Measurements from ENCODE around the gene FRMD6.

The FRMD6 gene

DNA sequence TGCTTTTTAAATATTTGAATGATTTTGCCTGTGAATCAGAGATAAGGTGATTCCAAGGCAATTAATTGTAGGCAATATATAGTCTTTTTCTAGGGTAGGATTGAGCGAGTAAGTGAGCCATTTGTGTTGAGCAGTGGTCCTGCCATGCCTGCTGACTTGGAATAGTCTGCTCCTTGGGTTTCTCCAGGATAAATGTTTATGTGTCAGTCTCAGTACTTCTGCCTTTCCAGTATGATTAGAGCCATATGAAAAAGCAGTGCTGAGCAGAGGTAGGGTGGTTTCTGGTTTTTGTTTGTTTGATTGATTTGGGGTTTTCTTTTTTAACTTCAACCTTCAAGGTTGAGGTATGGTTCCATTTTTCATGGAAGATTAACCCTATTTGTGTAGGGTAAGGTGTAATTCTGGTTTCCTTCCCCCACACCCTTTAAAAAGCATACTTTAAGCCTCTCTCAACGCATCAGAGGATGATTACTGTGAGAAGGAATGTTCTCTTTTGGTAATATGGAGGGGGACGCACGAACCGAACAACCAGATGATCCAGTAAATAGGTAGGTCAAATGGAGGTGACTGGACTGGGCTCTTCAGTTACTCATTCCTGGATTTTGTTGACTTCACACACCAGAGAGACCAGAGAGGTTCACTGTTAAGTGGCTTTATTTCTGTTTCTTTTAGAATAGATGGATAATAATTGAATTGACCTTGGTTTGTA is 22.7 kb downstream of the FRMD6 start:
- DNase-seq = no peak

DNA sequence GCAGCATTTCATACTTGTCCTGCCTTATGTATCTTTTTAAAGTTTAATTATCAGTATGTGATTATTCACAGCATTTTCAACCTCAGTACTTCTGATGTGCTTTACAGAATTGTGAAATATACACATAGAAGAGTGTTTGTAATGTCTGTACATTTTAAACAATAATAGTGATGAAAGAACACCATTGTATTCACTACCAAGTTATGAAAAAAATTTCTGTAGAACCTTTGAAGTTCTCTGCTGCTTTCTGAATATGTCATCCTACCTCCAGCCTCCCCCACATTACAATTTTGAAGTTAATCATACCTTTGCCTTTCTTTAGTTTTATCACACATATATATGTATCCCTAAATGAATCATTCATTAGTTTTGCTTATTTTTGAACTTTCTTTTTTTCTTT is 24.8 kb downstream of the FRMD6 start:
- no peak for DNase-seq

GRCh38 chr14:51677266-51677665 is 25.6 kb downstream of the FRMD6 start:
- DNase-seq = no peak

DNA sequence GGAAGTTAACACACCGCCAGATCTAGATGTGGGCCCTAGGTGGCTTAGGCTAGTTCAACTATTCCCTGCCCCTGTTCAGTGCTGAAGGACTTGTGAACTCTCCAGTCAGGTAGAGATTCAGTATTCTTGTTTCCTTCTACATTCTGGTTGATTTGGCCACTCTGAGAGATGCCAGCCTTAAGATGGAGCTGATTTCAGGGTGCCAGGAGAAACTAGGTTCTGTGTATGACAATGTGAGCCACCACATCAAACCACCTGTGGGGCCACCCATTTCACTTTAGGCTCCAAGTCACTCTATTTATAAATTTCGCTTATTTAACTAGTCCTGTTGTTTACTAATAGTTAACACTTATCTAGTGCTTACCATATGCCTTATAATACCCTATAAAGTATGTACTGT is 26.0 kb downstream of the FRMD6 start:
- no peak for DNase-seq

- no peak for DNase-seq
Measured at GRCh38 chr14:51680031-51680430, 28.3 kb downstream of the FRMD6 start.

DNA sequence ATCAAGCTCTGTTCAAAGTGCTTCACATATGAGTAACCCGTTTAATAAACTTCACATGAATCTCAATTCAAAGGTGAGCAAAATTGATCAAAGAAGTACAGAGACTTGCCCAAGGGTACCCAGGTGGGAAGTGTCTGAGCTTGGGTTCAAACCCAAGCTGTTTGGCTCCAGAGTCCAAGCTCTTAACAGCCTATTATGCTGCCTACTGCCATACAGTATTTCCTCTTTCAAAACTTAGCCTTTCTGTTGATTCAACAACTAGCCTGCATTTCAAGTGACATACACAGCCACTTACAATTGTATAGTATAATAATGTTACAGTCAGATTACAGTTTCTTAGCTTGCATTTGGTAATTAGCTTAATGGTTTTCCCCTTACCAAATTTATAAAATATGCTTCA is 29.7 kb downstream of the FRMD6 start:
- no peak for DNase-seq

DNA sequence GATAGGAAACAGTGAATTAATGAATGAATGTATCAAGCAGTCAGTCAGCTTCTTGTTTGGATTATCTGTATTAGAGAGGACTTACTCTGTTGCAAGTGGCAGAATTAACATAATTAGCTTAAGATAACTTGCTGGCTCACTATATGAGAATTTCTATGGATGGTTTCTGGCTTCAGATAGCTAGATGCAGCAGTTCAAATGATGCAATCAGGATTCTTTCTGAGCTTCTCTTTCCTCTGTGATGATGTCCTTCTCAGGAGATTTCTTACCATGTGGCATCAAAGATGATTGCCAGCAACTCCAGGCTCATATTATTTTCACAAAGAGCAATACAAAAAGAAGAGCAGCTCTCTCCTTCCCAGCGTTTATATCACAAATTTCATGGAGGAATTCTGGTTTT is 30.7 kb downstream of the FRMD6 start:
- DNase-seq = no peak

DNA sequence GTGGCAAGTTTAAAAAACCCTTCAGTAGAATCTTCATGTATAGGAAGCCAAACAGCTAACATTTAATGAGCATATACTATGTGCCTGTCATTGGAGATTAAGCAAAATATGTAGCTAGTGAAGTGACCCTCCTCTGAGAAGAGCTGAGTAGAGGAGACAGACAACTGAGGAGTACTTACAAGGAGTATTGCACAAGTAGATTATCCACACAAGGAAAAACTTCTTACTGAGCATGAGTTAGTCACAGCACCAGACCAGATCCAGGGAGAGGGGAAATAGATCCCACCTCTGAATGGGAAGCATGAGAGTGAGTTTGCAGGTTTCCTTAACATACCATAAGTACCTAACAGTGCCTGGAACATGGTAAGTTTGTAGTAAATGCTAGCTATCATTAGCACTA is 33.0 kb downstream of the FRMD6 start:
- DNase-seq = no peak

DNA sequence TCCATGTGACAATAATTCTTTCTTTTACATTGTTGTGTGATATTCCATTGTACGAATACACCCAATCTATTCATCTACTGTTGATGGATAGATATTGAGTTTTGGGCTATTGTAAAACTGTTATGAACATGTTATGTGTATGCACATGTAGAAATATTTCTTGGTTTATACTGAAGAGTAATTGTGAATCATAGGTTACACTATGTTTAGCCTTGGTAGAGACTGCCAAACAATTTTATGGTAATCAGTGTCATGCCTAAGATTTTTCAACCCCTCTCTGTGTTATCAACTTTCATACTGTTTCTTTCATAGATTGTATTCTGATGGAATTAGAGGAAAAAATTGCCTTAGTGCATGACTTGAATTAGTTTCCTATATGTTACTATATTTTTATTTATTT is 39.5 kb downstream of the FRMD6 start:
- no peak for DNase-seq

DNA sequence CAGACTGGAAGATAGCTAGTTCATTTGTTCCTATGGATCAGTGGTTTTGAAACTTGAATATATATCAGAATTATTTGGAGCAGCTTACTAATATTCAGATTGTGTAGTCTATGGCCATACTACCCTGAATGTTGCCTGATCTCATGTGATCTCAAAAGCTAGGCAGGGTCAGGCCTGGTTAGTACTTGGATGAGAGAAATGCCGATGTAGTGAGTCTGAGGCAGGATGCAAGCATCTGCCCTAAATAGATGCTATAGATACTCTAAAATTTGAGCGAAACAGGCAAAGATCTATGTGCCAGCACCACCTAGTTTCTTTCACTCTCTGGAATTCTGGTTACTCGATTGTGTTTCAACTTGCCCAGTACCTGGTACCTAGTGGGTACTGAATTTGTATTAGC is 40.9 kb downstream of the FRMD6 start:
- DNase-seq = no peak

GRCh38 chr14:51697848-51698247 is 46.1 kb downstream of the FRMD6 start:
- DNase-seq = no peak

- no peak for DNase-seq
Measured at GRCh38 chr14:51701951-51702350, 50.2 kb downstream of the FRMD6 start.

DNA sequence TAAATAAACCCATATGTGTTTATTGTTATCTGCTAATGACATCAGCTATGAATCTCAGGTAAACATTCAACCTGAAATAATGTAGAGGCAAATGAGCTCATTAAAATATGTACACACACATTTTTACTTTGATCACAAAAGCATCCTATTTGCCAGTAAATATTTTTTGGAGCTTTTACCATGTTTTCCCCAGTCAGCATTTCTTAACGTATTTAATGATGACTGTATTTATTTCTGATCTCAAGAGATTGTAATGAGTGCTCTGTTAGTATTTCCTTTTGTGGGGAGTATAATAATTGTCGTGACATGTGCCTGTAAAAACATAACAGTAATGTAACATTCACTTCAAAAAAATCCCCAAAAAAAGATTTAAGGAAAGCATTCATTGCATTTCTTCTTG is 52.1 kb downstream of the FRMD6 start:
- no peak for DNase-seq

DNA sequence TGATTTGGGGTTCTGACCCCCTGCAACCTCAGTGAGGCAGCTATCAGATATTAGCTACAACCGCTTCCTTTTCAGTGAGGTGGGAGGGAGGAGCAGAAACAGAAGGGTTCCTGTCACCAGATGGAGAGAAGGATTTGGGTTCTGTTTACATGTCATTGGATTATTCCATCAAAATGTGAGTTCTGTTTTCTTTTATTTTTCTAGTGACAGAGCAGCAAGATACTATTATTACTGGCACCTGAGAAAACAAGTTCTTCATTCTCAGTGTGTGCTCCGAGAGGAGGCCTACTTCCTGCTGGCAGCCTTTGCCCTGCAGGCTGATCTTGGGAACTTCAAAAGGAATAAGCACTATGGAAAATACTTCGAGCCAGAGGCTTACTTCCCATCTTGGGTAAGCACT is 52.8 kb downstream of the FRMD6 start:
- DNase-seq = no peak

DNA sequence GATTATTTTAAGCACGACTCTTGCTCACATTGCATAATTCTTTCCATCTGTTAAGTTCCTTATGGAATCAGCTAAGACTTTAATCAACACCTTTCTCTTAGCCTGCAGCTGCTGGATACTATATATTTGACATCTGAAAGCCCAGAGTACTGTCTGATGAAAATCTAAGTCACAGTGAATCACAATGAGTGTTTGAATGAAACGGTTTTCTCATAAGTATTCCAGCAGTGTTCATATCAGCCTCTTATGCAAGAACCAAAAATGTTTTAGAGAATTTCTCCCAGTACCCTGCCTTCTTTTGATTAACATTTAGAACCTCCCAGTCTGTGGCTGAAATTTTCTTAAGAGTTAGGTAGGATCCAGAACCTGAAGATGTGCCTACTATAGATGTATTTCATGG is 55.6 kb downstream of the FRMD6 start:
- no peak for DNase-seq

DNA sequence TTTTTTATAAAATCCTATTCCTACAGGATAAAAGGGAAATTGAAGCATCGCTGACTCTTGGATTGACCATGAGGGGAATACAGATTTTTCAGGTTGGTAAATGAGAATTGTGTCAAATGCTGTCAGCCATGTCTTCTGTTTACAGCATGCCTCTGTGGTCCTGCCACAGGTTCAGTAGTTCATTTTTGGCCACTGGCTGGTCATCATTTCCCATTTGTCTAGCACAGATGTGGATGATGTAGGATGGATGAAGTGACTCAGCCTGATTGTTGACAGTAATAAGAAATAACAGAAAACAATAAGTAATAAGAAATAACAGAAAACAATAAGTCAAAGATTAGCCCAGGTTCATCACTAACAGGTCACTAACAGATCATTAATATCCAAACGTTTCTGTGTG is 59.8 kb downstream of the FRMD6 start:
- DNase-seq = no peak

DNA sequence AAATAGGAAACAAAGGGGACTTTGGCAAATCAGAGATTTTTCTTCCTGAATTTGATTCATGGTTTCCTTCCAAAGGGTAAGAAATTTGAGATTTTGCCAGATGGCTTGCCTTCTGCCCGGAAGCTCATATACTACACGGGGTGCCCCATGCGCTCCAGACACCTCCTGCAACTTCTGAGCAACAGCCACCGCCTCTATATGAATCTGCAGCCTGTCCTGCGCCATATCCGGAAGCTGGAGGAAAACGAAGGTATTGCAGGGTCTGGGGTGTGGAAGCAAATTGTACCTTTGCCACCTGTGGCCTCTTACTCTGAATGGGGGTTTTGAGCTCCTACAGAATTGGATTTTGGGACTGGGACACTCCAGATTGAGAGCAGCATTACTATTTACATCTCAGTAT is 63.5 kb downstream of the FRMD6 start:
- DNase-seq = no peak

GRCh38 chr14:51715742-51716141 is 64.0 kb downstream of the FRMD6 start:
- DNase-seq = no peak

- DNase-seq = no peak
Measured at GRCh38 chr14:51716610-51717009, 64.9 kb downstream of the FRMD6 start.

DNA sequence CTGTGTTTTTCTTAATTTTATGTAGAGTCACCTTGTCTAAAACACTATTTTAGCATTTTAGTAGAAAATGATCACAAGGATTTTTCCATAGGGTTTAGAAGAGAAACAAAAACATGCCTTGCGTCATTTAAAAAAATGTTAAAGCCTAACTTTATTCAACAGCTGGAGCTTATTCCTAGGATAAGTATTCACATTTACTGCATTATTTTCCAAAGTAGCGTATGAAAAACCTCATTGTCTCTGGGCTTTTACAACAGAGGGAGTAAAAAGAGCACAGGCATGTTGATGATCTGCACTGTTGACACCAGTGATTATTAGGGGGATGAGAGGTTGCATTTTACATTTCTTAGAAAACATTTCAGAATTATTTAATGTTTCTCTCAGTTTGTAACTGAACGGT is 66.1 kb downstream of the FRMD6 start:
- DNase-seq = no peak

DNA sequence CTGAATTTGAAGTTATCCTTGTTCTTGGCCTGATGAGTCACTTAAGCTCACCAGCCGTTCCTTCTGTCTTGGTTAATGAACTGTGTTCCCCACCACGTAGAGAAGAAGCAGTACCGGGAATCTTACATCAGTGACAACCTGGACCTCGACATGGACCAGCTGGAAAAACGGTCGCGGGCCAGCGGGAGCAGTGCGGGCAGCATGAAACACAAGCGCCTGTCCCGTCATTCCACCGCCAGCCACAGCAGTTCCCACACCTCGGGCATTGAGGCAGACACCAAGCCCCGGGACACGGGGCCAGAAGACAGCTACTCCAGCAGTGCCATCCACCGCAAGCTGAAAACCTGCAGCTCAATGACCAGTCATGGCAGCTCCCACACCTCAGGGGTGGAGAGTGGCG is 68.2 kb downstream of the FRMD6 start:
- no peak for DNase-seq

DNA sequence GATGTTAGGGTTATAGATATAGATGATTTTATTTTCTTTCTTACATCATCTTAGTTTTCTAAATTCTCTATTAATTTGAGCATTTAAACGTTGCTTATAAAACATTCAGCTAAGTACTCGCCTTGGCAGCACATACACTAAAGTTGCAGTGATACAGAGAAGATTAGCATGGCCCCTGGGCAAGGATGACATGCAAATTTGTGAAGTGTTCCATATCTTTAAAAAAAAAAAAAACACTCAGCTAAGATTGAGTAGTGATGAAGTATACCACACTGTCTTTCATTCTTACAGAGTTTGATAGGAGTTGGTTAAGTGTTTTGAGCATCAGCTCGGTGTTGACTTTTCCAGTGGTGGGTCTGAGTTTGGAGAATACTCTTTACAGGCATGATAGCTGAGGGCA is 72.3 kb downstream of the FRMD6 start:
- DNase-seq = no peak

DNA sequence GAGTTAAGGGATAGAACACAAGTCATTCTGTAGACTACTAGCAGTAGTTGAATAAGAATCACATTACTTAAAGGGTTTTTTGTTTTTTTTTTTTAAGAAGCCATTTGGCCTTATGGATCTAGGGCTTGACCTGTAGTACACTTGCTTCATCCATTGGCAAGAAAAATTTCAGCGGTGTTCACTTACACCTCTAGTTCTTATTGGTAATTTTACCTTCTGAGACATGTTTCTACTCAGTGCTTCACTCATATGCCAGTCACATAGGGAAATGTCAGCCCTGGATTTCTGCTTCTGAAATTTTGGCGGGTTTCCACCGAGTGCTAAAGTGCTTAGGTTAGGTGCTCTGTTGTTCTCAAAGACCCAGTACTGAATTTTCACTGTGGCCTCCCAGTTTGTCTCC is 72.9 kb downstream of the FRMD6 start:
- DNase-seq = no peak

DNA sequence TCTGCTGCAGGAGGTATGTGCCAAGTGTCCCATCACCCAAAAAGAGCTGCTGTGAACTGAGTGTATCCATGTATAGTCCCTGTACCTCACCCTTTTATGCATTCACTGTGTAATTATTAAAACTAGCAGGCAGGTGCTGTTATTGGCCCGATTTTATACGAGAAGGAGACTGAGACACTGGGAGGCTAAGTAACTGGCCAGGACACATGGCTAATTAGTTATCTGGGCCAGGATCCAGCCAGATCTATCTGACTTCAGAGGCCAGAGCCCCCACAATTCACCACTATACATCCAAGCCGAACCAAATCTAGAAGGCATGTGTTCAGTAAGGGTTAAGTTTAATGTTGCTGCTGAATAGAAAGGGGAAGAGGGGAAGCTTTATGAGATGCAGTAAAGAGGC is 73.4 kb downstream of the FRMD6 start:
- DNase-seq = no peak

GRCh38 chr14:51726166-51726899 is 74.6 kb downstream of the FRMD6 start:
- DNase-seq = no peak

All from stimulated activated naive CD4-positive, alpha-beta T cell (primary cell).